ENCODE results near the gene CNTN2.

The CNTN2 gene

GRCh38 chr1:205075642-205076155 lies 32.7 kb downstream of the CNTN2 start:
- DNase-seq: no peak

GRCh38 chr1:205076245-205076761 lies 33.3 kb downstream of the CNTN2 start:
- DNase-seq: no peak

- no peak for DNase-seq
These were observed 34.3 kb downstream of the CNTN2 start for GRCh38 chr1:205077158-205077933.

- DNase-seq: no peak
These were observed 34.9 kb downstream of the CNTN2 start for GRCh38 chr1:205077934-205078311.

GRCh38 chr1:205082431-205082830 lies 39.4 kb downstream of the CNTN2 start:
- no peak for DNase-seq

- DNase-seq: no peak
These were observed 41.3 kb downstream of the CNTN2 start, which contains the start of gene TMEM81 for GRCh38 chr1:205084360-205084759. Gene TMEM81 (minus strand): TSS chr1:205084460. CDS start chr1:205084320, 140 bp downstream.

GRCh38 chr1:205088341-205088740 lies 45.3 kb downstream of the CNTN2 start:
- DNase-seq: no peak

- no peak for DNase-seq
These were observed 48.2 kb downstream of the CNTN2 start for GRCh38 chr1:205091043-205091740.

- DNase-seq: no peak
These were observed 52.4 kb downstream of the CNTN2 start for GRCh38 chr1:205095422-205095821.

GRCh38 chr1:205098242-205098641 lies 55.2 kb downstream of the CNTN2 start:
- DNase-seq: no peak

- DNase-seq: no peak
These were observed 59.4 kb downstream of the CNTN2 start for GRCh38 chr1:205102404-205102803.

GRCh38 chr1:205107327-205107726 lies 64.3 kb downstream of the CNTN2 start:
- DNase-seq: no peak

GRCh38 chr1:205108464-205108863 lies 65.5 kb downstream of the CNTN2 start:
- DNase-seq: no peak

- DNase-seq: no peak
These were observed 66.3 kb downstream of the CNTN2 start for GRCh38 chr1:205109269-205109668.

- DNase-seq: no peak
These were observed 66.7 kb downstream of the CNTN2 start for GRCh38 chr1:205109711-205110110.

GRCh38 chr1:205111354-205111753 lies 68.3 kb downstream of the CNTN2 start:
- DNase-seq: no peak

- DNase-seq: no peak
These were observed 75.7 kb downstream of the CNTN2 start for GRCh38 chr1:205118752-205119151.

GRCh38 chr1:205121660-205122488 lies 78.9 kb downstream of the CNTN2 start, which contains the start of gene RBBP5:
Gene RBBP5 (minus strand): TSS chr1:205121978. CDS start chr1:205121873, 105 bp downstream.
- peak; percentile 98 for DNase-seq

- no peak for DNase-seq
These were observed 79.5 kb downstream of the CNTN2 start for GRCh38 chr1:205122489-205122882.

GRCh38 chr1:205124726-205125125 lies 81.7 kb downstream of the CNTN2 start:
- DNase-seq: no peak

- no peak for DNase-seq
These were observed 84.6 kb downstream of the CNTN2 start for GRCh38 chr1:205127646-205128045.

All from NCI-H1105 treated with DMSO at 0.1 percent for 48 hours (cell line).